MM.1S (cell line): Measurements from ENCODE around the gene CD300A.

ENCODE experiments used
- EZH2 ChIP-seq: fragments of 300-600 bp; sonication (generic); optimal IDR thresholded peaks from 2 replicates; pipeline ENCODE3; 2017; ENCODE audit warnings: low read depth, mild to moderate bottlenecking, antibody characterized with exemption, low read length, mixed read lengths
- TF ChIP-seq, protein P1 (sequence below): fragments of 300-600 bp; sonication (generic); IDR thresholded peaks from 2 replicates; pipeline ENCODE4 v1.5.1; 2016; ENCODE audit warnings: antibody characterized with exemption, low read length, mixed read lengths

DNA sequence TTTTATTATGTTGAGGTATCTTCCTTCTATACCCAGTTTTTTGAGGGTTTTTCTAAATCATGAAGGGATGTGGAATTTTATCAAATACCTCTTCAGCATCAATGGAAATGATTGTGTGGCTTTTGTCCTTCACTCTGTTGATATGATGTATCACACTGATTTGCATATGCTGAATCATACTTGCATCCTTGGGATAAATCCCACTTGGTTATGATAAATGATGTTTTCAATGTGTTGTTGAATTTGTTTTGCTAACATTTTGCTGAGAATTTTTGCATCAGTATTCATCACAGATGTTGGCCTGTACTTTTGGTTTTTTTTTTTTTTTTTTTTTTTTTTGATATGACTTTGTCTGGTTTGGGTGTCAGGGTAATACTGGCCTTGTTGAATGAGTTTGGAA is 41.7 kb downstream of the CD300A start:
- TF ChIP-seq, protein P1, sequence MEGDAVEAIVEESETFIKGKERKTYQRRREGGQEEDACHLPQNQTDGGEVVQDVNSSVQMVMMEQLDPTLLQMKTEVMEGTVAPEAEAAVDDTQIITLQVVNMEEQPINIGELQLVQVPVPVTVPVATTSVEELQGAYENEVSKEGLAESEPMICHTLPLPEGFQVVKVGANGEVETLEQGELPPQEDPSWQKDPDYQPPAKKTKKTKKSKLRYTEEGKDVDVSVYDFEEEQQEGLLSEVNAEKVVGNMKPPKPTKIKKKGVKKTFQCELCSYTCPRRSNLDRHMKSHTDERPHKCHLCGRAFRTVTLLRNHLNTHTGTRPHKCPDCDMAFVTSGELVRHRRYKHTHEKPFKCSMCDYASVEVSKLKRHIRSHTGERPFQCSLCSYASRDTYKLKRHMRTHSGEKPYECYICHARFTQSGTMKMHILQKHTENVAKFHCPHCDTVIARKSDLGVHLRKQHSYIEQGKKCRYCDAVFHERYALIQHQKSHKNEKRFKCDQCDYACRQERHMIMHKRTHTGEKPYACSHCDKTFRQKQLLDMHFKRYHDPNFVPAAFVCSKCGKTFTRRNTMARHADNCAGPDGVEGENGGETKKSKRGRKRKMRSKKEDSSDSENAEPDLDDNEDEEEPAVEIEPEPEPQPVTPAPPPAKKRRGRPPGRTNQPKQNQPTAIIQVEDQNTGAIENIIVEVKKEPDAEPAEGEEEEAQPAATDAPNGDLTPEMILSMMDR: no peak
- TF ChIP-seq EZH2: no peak
